Umbilical cord (tissue), 2 donors: ENCODE data around the gene BBS1. TPM values are rescaled to one million over a fixed set of nuclear protein-coding genes. Genes with fewer than 3 reads are reported as not detected.
A peak's percentile ranks its signal among the peaks of the same experiment; 100 is the strongest.
"Not testable (repeated sequence)": the region's sequence is repeated elsewhere in the genome, so short reads cannot be mapped to it uniquely, and the experiment has no call there.

Experiments
- DNase-seq: peaks from one replicate; pipeline ENCODE4 v3.0.0-alpha.2; 2015; ENCODE audit warnings: low spot score
- total RNA-seq: library from RNA; depleted of rRNA; stranded (reverse); fragments of >200 nt; gene quantifications from one replicate; pipeline ENCODE4 v1.2.3, GENCODE V29; 2014; ENCODE audit warnings: low replicate concordance; ENCODE audit not compliant: insufficient read depth

BBS1 gene
- total RNA-seq, 1 donor from 2014 or later: 18.1 TPM

DNA sequence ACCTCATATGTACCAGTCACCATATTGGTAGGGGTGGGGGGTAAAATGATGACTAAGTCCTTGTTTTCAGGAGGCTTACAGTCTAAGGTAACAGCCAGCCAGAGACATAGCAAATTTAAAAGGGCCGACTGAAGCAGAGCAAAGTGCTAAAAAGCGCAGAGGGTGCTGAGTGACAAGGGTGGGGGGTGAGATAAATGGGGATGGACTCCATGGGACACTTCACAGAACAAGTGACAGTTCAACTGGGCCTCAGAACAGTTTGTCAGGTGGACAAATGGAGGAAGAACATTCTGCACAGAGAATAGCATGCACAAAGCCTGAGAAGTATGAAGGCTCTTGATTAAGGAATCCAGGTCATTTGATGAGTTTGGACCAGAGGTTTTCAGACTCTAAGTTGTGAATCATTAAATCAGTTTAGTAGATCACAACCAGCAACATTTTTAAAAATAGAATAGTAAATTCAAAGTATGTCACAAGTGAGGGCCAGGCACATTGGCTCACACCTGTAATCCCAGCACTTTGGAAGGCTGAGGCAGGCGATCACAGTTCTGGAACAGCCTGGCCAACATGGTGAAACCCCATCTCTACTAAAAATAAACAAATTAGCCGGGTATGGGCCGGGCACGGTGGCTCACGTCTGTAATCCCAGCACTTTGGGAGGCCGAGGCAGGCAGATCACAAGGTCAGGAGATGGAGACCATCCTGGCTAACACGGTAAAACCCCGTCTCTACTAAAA, 14.0 kb downstream of the BBS1 start:
- no peak for DNase-seq

- no peak for DNase-seq
Measured at GRCh38 chr11:66529069-66529468, 18.6 kb downstream of the BBS1 start.

DNA sequence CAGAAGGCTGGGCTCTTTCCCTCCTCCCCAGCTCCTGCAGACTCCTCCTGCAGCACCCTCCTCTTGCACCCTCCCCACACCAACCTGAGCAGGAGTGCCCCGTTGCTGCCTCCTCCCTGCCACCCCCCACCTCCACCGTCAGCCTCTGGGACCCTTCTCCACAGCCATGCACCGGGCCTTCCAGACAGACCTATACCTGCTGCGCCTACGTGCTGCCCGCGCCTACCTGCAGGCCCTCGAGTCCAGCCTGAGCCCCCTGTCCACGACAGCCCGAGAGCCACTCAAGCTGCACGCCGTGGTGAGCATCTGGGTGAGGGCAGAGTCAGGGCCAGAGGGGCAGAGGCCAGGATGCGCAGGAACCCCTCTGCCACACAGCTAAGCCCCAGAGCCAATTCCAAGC, 19.2 kb downstream of the BBS1 start:
- DNase-seq: no peak

- no peak for DNase-seq
Measured at GRCh38 chr11:66530927-66531709, 20.7 kb downstream of the BBS1 start.

DNA sequence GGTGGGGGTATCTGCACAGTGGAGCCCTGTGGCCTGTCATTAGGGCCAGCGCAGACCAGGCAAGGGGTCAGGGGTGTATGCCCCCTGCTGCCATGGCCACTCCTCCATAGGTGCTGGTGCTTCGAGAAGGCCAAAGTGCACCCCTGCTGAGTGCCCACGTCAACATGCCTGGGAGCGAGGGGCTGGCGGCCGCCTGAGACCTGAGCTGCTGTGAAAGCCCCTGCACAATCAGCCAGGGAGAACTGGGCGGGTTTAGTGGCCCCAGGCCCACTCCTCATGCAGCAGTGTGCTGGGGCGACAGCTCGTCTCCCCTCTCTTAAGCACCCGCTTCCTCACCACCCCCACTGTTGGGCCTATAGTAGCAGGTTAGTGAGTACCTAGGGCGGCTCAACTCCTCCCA, 21.4 kb downstream of the BBS1 start:
- no peak for DNase-seq

DNA sequence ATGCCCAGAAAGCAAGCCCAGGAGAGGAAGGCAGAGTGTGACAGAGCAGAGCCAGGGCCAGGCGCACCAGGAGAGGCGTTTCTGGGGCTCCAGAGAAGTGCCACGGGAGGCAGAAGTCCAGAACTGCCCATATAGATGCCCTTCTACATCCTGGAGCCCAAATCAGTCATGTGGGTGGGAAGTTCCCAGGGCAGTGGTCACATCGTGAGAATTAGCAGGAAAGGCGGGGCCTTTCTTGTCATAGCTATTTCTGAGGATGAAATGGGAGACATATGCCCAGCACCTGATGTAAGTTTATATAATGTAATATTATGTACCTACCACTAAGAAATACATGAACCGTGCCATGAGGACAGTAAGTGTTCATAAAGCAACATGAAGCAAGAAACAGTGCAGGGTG, 22.3 kb downstream of the BBS1 start:
- DNase-seq: no peak

DNA sequence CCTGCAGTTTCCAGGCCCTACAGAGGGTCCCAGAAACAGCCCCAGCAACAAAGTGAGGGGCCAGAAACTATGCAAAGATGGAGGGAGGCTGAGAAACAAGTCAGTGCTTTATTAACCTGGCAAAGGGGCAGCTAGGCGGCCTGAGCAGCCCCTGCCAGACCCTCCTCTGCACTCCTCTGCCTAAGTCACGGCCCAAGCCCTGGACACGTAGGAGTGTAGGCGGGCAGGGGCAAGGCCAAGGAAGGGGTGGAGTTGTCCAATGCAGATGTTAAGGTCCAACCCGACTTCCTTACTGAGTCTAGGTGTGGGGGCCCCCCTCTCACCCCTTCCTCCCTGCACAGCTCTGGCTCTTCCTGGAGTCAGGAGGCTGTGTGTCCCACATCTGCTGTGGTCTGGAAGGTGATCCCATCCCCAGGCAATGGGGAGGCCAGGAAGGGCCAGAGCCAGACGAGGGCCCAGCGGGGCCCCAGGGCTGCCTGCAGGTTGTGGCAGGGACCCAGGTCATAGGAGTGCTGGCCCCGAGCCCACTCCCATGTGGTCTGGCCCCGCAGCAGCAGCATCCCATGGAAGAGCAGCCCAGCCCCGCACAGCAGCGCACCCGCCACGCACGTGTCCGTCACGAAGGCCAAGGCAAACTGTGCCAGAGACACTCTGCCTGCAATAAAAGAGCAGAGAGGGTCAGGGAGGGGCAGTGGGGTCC, 28.9 kb downstream of the BBS1 start:
- DNase-seq: no peak

DNA sequence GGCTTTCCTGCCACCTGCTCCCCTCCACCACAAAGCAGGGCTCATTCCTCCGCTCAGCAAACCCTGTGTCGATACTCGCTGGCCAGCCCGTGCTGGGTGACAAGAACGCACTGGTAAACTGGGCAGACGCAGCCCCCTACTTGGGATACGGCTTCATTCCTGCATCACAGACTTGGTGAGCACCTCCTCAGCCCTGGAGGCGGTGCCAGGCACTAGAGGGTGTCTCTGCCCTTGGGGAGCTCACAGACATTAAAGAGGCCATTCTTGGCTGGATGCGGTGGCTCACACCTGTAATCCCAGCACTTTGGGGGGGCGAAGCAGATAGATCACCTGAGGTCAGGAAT, 29.4 kb downstream of the BBS1 start:
- DNase-seq: no peak

DNA sequence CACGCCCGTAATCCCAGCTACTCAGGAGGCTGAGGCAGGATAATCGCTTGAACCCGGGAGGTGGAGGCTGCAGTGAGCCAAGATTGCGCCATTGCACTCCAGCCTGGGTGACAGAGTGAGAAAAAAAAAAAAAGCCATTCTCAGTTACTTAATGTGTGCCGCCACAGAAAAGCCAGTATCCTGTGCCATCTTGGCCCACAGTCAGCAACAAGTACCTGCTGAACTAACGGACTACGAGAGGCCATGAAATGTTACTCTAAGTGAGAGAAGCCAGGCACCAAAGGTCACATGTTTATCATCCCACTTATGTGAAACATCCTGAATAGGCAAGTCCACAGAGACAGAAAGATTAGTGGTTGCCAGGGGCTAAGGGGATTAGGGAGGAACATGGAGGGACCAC, 30.2 kb downstream of the BBS1 start:
- DNase-seq: not testable (repeated sequence)

GRCh38 chr11:66541892-66542291, 31.5 kb downstream of the BBS1 start:
- DNase-seq: no peak

DNA sequence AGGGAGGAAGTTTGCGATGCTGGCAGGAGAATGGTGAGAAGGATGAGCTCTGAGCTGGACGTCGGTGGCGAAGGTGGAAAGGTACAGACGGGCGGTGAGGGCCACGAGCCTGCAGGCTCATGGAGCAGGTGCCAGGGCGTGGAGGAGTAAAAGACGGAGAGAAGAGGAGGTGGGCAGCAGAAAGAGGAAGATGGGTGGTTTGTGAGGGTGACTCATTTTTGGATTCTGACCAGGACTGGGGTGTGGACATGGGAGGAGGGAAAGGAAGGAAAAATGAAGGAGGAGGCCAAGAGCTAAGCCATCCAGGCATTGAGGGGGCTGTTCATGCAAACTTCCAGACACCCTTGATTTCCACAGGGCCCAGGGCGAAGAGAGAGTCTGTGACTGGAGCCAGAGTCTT, 31.9 kb downstream of the BBS1 start:
- DNase-seq: peak; percentile 18

DNA sequence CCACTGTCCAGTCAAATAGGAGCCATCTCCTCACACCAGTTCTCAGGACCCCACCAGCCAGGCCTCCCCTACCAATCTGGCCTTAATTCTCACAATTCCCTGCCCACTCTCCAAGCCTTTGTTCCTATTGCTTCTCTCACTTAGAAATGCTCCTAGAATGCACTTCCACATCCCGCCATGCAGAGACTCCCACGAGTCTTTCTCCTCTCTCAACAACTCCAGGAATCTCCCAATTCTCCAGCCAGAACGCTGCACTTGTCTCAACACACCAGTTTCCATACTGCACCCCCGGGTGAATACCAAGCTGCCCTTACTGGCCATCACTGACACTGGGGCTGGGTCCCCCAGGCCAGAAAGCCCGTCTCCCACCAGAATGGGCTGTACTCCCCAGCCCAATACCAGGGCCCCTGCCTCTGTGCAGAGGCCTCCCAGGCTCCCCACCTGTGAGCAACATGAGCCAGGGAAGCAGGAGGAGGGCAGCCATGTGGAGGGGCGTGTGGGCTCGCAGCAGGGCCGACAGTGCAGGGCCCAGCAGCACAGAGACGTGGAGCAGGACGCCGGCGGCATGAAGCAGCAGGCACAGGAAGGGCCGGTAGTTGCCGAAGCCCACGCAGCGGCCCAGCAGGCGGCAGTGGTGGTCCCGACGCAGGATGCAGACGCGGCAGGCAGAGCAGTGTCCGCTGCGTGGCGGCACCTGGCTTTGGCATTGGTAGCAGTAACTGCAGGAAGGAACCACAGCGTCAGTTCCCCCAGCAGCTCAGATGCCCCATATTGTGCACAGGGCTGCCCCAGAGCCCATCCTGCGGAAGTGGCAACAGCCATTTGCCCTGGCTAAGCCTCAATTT, 33.0 kb downstream of the BBS1 start:
- peak; percentile 51 for DNase-seq

- DNase-seq: not testable (repeated sequence)
Measured at GRCh38 chr11:66544952-66545351, 34.5 kb downstream of the BBS1 start.

DNA sequence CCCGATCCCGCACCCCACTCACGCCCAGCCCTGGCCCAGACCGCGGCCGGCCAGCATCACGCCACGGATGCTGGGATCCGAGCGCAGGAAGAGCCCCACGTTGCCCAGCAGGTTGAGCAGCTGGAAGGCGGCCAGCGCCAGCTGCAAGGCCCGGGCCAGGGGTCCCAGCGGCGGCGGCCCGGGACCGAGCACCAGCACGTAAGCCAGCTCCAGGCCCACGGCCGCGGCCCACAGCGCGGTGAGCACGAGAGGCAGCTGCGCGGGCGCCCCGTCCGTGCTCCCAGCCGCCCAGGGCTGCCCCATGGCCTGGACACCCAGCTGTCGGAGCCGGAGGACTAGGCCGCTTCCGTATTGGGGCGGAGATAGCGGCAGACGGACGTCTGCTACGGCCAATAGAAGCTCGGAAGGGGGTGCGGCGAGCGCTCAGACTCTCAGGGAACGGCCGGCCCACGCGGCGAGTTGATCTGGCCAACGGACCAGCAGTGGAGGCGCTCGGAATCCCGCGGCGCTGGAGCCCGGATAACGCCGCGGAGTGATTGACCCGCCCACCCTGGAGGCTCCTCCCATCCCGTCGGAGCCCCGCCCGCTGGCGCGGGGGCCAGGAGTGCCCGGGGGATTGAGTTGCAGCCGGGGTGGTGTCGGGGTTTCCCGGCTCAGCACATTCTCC, 35.4 kb downstream of the BBS1 start, which contains the start of gene ZDHHC24:
ZDHHC24 (minus strand) TSS at position 348 of the 667 bp plus-strand sequence; CDS start at position 303, 45 bp downstream.
- DNase-seq: peak; percentile 95

- peak; percentile 46 for DNase-seq
Measured at GRCh38 chr11:66546368-66546965, 36.0 kb downstream of the BBS1 start, which contains the start of gene ACTN3. Gene ACTN3 (plus strand): TSS chr11:66546903. CDS start chr11:66546938, 35 bp downstream.

DNA sequence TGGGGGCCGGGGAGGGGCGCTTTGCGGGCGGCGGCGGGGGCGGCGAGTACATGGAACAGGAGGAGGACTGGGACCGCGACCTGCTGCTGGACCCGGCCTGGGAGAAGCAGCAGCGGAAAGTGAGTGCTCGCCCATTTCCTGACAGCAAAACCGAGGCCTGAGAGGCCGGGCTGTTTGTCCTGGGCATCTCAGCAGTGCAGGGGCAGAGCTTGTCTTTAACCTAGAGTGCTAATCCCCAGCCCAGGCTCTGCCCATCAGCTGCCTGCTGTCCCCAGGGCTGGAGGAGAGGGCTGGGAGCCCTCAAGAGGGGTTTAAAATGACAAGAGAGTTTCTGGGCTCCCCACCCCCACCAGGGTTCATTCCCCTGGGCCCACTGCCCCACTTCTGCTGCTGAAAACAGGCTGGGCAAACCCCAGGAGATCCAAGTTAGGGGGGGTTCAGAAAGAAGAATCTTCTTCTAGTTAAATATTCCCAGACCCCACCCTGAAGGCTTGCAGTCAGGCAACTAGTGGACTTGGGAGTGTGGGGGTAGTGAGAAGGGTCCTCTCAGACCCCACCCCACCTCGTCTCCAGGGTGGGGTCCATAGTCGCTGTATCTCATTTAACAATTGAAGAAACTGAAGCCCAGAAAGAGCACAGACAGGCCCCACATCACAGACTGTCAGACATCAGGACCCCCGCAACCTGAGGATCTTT, 36.7 kb downstream of the BBS1 start:
- no peak for DNase-seq

DNA sequence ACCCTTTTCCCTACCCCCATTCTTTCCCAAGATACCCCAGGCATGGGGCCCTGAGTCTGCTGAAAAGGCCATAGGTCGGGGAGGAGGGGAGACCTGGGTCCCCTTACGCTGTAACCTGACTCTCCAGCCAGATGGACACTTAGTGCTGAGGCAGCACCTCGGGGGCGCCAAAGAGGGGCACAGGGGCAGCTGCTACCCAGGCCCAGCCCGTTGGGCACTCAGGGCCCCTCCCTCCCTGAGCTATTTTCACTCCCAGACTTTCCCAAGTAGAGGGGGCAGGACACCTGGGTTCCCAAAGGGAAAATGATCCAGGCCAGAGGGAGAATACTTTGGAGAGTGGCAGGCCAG, 37.2 kb downstream of the BBS1 start:
- no peak for DNase-seq

DNA sequence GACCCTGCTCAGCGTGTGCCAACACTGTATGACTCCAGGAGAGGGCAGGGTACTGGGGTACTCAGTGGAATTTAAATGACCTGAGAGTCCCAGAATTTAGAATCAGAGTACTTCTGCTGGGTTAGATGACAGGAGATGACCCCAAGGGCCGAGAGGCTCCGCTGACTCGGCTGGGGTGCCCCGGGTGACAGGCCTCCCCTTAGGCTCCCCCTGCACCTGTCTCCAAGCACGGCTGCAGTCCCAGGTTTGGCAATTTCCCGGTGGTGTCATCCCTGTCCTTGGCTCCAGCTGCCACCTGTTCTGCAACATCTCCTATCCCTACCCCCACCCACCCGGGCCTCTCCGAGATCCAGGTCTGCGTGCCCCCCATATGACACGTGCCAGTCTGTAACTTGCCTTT, 37.6 kb downstream of the BBS1 start:
- DNase-seq: no peak

DNA sequence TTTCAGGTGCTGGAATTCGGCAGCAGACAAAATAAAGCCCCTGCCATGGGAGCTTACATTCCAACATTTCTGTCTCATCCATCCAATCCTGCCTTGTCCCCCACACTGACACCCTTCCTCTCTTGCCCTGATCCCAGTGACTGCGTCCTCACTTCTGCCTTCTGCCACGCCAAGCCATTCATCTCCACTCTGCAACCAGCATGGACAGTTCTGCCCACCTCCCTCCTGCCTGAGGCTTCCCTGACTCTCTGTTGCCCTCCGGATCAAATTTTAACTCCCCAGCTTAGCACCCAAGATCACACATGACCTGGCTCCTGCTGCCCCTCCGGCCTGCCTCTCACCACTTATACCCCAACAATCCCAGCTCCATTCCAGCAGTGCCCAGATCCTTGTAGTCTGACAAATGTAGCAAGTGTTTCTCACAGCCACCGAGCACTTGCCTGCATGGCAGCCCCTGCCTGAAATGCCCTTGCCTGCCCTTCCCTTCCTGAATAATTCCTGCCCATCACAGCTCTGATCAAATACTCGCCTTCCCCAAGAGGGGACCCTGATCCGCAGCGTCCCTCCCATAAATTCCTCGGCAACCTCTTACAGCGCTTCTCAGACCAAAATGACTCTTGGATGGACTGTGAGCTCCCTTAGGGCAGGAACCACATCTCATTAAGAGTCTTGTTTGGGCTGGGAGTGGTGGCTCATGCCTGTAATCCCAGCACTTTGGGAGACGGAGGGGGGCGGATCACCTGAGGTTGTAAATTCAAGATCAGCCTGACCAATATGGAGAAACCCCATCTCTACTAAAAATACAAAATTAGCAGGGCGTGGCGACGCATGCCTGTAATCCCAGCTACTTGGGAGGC, 38.6 kb downstream of the BBS1 start:
- no peak for DNase-seq
